ENCODE data around the gene SH3BGRL3. TPM values are rescaled to one million over a fixed set of nuclear protein-coding genes. Genes with fewer than 3 reads are reported as not detected.
"Not testable (repeated sequence)": the region's sequence is repeated elsewhere in the genome, so short reads cannot be mapped to it uniquely, and the experiment has no call there.

SH3BGRL3 gene
- total RNA-seq, 1 experiment from 2014 or later: 193 TPM

- ATAC-seq (no peak), DNase-seq (ENCODE audit: low read depth, low spot score) (no peak)
- ChIA-PET POLR2A (interaction anchor here (0.7 kb wide), 2 partner anchors 41 to 173 kb away, joined by 9 read pairs; no protein-coding TSS in a partner anchor), CTCF (interaction anchor here (0.7 to 0.9 kb wide), 3 partner anchors 91 to 180 kb away, joined by 3 to 6 read pairs (median 5); no protein-coding TSS in a partner anchor)
- no peak for TF ChIP-seq SIN3A (IDR thresholded peaks at IDR 0.05; ENCODE audit: borderline replicate concordance, insufficient read depth, low read depth, low read length)
- no peak for TF ChIP-seq REST (IDR thresholded peaks at IDR 0.05; ENCODE audit: insufficient read depth in 1 of 2, low read depth in 2 of 2, low read length in 1 of 2)
- TF ChIP-seq TCF7L2 (IDR thresholded peaks at IDR 0.05; ENCODE audit: low read depth, low read length): no peak
- no peak for TF ChIP-seq POLR2AphosphoS5 (IDR thresholded peaks at IDR 0.05; ENCODE audit: low read depth, low read length)
- no peaks in the 10 kb centered on the region for H3K27me3 ChIP-seq (ENCODE audit: control insufficient read depth, insufficient read depth, low read length)
- BruUV-seq (replicated peaks): no TSS peak
- H3K9me3 ChIP-seq (ENCODE audit: control insufficient read depth, insufficient read depth, low read depth, low read length): no peaks in the 10 kb centered on the region
- no peak overlapping the region for H3K4me3 ChIP-seq (ENCODE audit: low read depth in 2 of 2, low read length in 2 of 2)
- intact Hi-C loops (cut with micrococcal nuclease; ENCODE audit: unreplicated experiment) (no loop called here), in situ Hi-C loops (cut with HindIII; ENCODE audit: low pct_unique_long_range_greater_than_20kb, low sequenced_read_pairs) (no loop called here)
- H3K27ac ChIP-seq (ENCODE audit: low read length): no peak overlapping the region
- no peaks in the 10 kb centered on the region for H3K36me3 ChIP-seq (ENCODE audit: control insufficient read depth, insufficient read depth, low read length)
- no peaks in the 10 kb centered on the region for H3K4me1 ChIP-seq (ENCODE audit: control insufficient read depth, insufficient read depth, low read length)
These were observed 48.7 kb downstream of the SH3BGRL3 start for GRCh38 chr1:26328597-26328996.

GRCh38 chr1:26329380-26329779, 49.5 kb downstream of the SH3BGRL3 start:
- ATAC-seq; POLR2A ChIA-PET; BruUV-seq (replicated peaks); intact Hi-C loops (cut with micrococcal nuclease; ENCODE audit: unreplicated experiment); H3K27me3 ChIP-seq (ENCODE audit: control insufficient read depth, insufficient read depth, low read length); H3K4me3 ChIP-seq (ENCODE audit: low read depth in 2 of 2, low read length in 2 of 2); H3K9me3 ChIP-seq (ENCODE audit: control insufficient read depth, insufficient read depth, low read depth, low read length); in situ Hi-C loops (cut with HindIII; ENCODE audit: low pct_unique_long_range_greater_than_20kb, low sequenced_read_pairs); H3K27ac ChIP-seq (ENCODE audit: low read length); H3K36me3 ChIP-seq (ENCODE audit: control insufficient read depth, insufficient read depth, low read length); H3K4me1 ChIP-seq (ENCODE audit: control insufficient read depth, insufficient read depth, low read length); DNase-seq (ENCODE audit: low read depth, low spot score): not testable (repeated sequence)
- CTCF ChIA-PET: interaction anchor here (0.7 kb wide), 1 partner anchor 160 kb away, joined by 5 read pairs; no protein-coding TSS in a partner anchor

GRCh38 chr1:26330276-26330675, 50.4 kb downstream of the SH3BGRL3 start:
- H3K27ac ChIP-seq (ENCODE audit: low read length): no peak overlapping the region
- no peaks in the 10 kb centered on the region for H3K4me1 ChIP-seq (ENCODE audit: control insufficient read depth, insufficient read depth, low read length)
- no TSS peak for BruUV-seq (replicated peaks)
- ATAC-seq (no peak), DNase-seq (ENCODE audit: low read depth, low spot score) (no peak)
- POLR2A ChIA-PET: no interaction called here
- in situ Hi-C loops (cut with HindIII; ENCODE audit: low pct_unique_long_range_greater_than_20kb, low sequenced_read_pairs) (no loop called here), intact Hi-C loops (cut with micrococcal nuclease; ENCODE audit: unreplicated experiment) (no loop called here)
- no peaks in the 10 kb centered on the region for H3K27me3 ChIP-seq (ENCODE audit: control insufficient read depth, insufficient read depth, low read length)
- no peaks in the 10 kb centered on the region for H3K36me3 ChIP-seq (ENCODE audit: control insufficient read depth, insufficient read depth, low read length)
- H3K9me3 ChIP-seq (ENCODE audit: control insufficient read depth, insufficient read depth, low read depth, low read length): no peaks in the 10 kb centered on the region
- TF ChIP-seq POLR2AphosphoS5 (IDR thresholded peaks at IDR 0.05; ENCODE audit: low read depth, low read length): no peak
- TF ChIP-seq SIN3A (IDR thresholded peaks at IDR 0.05; ENCODE audit: borderline replicate concordance, insufficient read depth, low read depth, low read length): no peak
- no peak for TF ChIP-seq CTCF (IDR thresholded peaks at IDR 0.05)
- no peak for TF ChIP-seq TCF7L2 (IDR thresholded peaks at IDR 0.05; ENCODE audit: low read depth, low read length)
- TF ChIP-seq REST (IDR thresholded peaks at IDR 0.05; ENCODE audit: insufficient read depth in 1 of 2, low read depth in 2 of 2, low read length in 1 of 2): no peak
- CTCF ChIA-PET: no interaction called here
- H3K4me3 ChIP-seq (ENCODE audit: low read depth in 2 of 2, low read length in 2 of 2): no peak overlapping the region
